ENCODE measurements around the gene BAIAP2.

The BAIAP2 gene

GRCh38 chr17:81115219-81115618, 80.3 kb downstream of the BAIAP2 start:
- peak overlapping the region; percentile 5 for H3K27ac ChIP-seq
- no peaks in the 10 kb centered on the region for H3K9me3 ChIP-seq
- TF ChIP-seq, protein P1, sequence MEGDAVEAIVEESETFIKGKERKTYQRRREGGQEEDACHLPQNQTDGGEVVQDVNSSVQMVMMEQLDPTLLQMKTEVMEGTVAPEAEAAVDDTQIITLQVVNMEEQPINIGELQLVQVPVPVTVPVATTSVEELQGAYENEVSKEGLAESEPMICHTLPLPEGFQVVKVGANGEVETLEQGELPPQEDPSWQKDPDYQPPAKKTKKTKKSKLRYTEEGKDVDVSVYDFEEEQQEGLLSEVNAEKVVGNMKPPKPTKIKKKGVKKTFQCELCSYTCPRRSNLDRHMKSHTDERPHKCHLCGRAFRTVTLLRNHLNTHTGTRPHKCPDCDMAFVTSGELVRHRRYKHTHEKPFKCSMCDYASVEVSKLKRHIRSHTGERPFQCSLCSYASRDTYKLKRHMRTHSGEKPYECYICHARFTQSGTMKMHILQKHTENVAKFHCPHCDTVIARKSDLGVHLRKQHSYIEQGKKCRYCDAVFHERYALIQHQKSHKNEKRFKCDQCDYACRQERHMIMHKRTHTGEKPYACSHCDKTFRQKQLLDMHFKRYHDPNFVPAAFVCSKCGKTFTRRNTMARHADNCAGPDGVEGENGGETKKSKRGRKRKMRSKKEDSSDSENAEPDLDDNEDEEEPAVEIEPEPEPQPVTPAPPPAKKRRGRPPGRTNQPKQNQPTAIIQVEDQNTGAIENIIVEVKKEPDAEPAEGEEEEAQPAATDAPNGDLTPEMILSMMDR (IDR thresholded peaks at IDR 0.05) = no peak
- peaks cover 9 to 10% of the 10 kb centered on the region in 2 experiments for H3K4me1 ChIP-seq (ENCODE audit: control insufficient read depth in 1 of 2, insufficient read depth in 1 of 2, low read depth in 1 of 2, low read length in 1 of 2)
- peaks cover 64% of the 10 kb centered on the region for H3K36me3 ChIP-seq
- no peak overlapping the region for H3K4me3 ChIP-seq (ENCODE audit: low read depth in 1 of 2, low read length in 1 of 2)
- H3K27me3 ChIP-seq = peaks cover 10% of the 10 kb centered on the region

GRCh38 chr17:81115749-81116464, 81.0 kb downstream of the BAIAP2 start:
- TF ChIP-seq, protein P1 (IDR thresholded peaks at IDR 0.05) = no peak
- H3K36me3 ChIP-seq = peaks cover 71% of the 10 kb centered on the region
- H3K27ac ChIP-seq = no peak overlapping the region
- H3K9me3 ChIP-seq = no peaks in the 10 kb centered on the region
- H3K4me1 ChIP-seq (ENCODE audit: control insufficient read depth in 1 of 2, insufficient read depth in 1 of 2, low read depth in 1 of 2, low read length in 1 of 2) = peaks cover 9 to 10% of the 10 kb centered on the region in 2 experiments
- peaks cover 10% of the 10 kb centered on the region for H3K27me3 ChIP-seq
- H3K4me3 ChIP-seq (ENCODE audit: low read depth in 1 of 2, low read length in 1 of 2) = no peak overlapping the region

DNA sequence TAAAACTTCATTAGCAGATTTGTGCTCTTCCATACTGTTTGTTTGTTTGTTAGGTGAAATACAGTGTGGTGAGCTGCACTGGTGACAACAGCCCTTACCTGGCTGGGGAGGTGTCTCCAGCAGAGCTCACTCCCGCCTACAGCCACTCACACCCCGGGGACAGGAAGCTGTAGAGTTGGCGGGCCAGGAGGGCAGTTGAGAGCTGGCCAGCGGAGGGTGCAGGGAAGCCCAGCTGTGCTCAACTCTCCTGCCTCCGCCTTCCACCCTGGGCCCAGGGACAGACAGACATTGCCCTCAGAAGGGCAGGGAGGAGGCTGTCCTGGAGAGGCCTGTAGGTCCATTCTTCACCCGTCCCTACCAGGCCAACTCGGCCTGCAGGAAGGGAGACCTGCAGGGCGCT, 81.8 kb downstream of the BAIAP2 start:
- no peak overlapping the region for H3K27ac ChIP-seq
- peaks cover 9 to 10% of the 10 kb centered on the region in 2 experiments for H3K4me1 ChIP-seq (ENCODE audit: control insufficient read depth in 1 of 2, insufficient read depth in 1 of 2, low read depth in 1 of 2, low read length in 1 of 2)
- no peaks in the 10 kb centered on the region for H3K9me3 ChIP-seq
- H3K36me3 ChIP-seq = peaks cover 79% of the 10 kb centered on the region
- H3K27me3 ChIP-seq = peaks cover 10% of the 10 kb centered on the region
- TF ChIP-seq, protein P1 (IDR thresholded peaks at IDR 0.05) = no peak
- H3K4me3 ChIP-seq (ENCODE audit: low read depth in 1 of 2, low read length in 1 of 2) = no peak overlapping the region

DNA sequence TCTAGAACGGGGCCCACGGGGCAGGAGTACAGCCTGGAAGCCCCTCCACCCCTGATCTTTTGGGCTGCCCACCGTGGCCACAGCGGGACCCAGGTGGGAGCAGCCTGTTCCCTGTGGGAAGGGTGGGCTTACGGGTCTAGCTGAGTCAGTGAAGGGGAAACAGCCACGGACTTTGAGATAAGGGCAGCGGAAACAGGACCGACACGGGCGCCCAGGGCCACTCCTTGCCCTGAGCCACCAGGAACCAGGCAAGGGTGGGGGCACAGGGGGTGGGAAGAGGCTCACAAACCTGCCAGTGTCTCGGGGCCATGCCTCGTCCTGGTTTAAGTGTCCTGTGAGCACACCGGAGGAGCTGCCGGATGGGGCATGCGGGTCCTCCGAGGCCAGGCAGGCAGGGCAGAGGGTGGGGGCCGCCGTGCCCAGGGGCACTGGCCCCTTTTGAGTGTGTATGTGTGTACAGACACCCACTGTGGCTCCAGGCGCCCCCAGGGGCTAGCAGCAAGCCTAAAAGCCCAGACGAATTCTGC, 82.8 kb downstream of the BAIAP2 start:
- peaks cover 86% of the 10 kb centered on the region for H3K36me3 ChIP-seq
- no peak overlapping the region for H3K27ac ChIP-seq
- peaks cover 10% of the 10 kb centered on the region for H3K27me3 ChIP-seq
- peaks cover 9 to 10% of the 10 kb centered on the region in 2 experiments for H3K4me1 ChIP-seq (ENCODE audit: control insufficient read depth in 1 of 2, insufficient read depth in 1 of 2, low read depth in 1 of 2, low read length in 1 of 2)
- no peaks in the 10 kb centered on the region for H3K9me3 ChIP-seq
- TF ChIP-seq, protein P1 (IDR thresholded peaks at IDR 0.05) = no peak
- H3K4me3 ChIP-seq (ENCODE audit: low read depth in 1 of 2, low read length in 1 of 2) = no peak overlapping the region

GRCh38 chr17:81118308-81119221, 83.6 kb downstream of the BAIAP2 start:
- Histone ChIP-seq H3K36me3 (peaks cover 94% of the 10 kb centered on the region), H3K27me3 (peaks cover 10% of the 10 kb centered on the region), H3K9me3 (no peaks in the 10 kb centered on the region), H3K27ac (no peak overlapping the region), H3K4me1 (ENCODE audit: control insufficient read depth in 1 of 2, insufficient read depth in 1 of 2, low read depth in 1 of 2, low read length in 1 of 2) (peaks cover 9 to 10% of the 10 kb centered on the region in 2 experiments), H3K4me3 (ENCODE audit: low read depth in 1 of 2, low read length in 1 of 2) (peak overlapping the region in 1 of 2 experiments; percentile 32)
- TF ChIP-seq, protein P1 (IDR thresholded peaks at IDR 0.05) = no peak
